Heart left ventricle (tissue), 13 donors: ENCODE results near the gene PCLAF.

ENCODE experiments used
- CTCF ChIP-seq, 12 donors: fragments of 200-600 bp; sonication (generic) in 4 of 12; IDR thresholded peaks; one replicate each; pipeline versions ENCODE4 v1.5.0 to v1.8.0; 2018 to 2022; ENCODE audit warnings: antibody characterized with exemption in 12 of 12, mild to moderate bottlenecking in 5 of 12
- POLR2A ChIP-seq, 2 donors: fragments of 450-650 bp; IDR thresholded peaks; one replicate each; pipeline ENCODE4 v1.6.1; 2017; ENCODE audit warnings: antibody characterized with exemption in 2 of 2, mild to moderate bottlenecking in 2 of 2, moderate library complexity in 2 of 2
- donor health status: ischemic (EF 13 %, LVEDD 7.1; RV severe dilation, severe dysfunction).
- donor health status: DM: no; HTN: yes; CAD: no.
- donor health status: DM: no; HTN: no; CAD: no.
- donor health status: ischemic (EF 25% LVEDD 6.9; RV normal size, moderate dysfunction).
- donor health status: ischemic (EF 25% LVEDD 5.7; RV mildly dilated, moderate dysfunction).
- donor health status: ischemic (EF 35%, LVEDD 5.7; RV mildly dilated, moderate dysfunction).
- donor health status: nonischemic (EF 11% LVEDD 7.7; RV severe dilation, severe dysfunction).
- donor health status: DM: yes; HTN: yes; CAD: no.
- donor health status: PGD.
- donor health status: ischemic (EF 29% LVEDD 5.4; RV normal size, mild dysfunction).
- donor health status: nonischemic (EF 23%, LVEDD 6.1; RV moderate dilation, normal function).

DNA sequence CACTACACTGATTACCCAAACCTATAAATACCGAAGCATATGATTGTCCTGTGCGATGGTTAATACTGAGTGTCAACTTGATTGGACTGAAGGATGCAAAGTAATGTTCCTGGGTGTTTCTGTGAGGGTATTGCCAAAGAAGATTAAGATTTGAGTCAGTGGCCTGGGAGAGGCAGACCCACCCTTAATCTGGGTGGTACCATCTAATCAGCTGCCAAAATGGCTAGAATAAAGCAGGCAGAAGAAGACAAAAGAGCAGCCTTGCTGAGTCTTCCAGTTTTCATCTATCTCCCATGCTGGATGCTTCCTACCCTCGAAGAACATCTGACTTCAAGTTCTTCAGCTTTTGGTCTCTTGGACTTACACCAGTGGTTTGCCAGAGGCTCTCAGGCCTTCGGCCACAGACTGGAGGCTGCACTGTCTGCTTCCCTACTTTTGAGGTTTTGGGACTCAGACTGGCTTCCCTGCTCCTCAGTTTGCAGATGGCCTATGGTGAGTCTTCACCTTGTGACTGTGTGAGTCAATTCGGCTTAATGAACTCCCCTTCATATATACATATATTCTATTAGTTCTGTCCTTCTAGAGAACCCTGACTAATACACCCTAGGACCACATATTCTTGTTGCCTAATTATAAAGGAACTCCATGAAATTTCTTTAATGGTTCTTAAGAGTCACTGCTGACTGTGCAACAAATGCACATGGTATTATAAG, 56.9 kb downstream of the PCLAF start:
- TF ChIP-seq CTCF (IDR thresholded peaks at IDR 0.05) = no peak
- no peak for TF ChIP-seq POLR2A (IDR thresholded peaks at IDR 0.05)
